H1 (cell line): ENCODE data around the gene CEP126. TPM values are rescaled to one million over a fixed set of nuclear protein-coding genes. Genes with fewer than 3 reads are reported as not detected.

Experiments used
- CTCF ChIA-PET: fragments of 300-600 bp; sonication (Branson Sonifier 250); formaldehyde crosslinking; loops from one replicate; lab custom pipeline; 2021; ENCODE audit not compliant: partially characterized antibody; lab: Charles Lee
- POLR2A ChIA-PET: fragments of 300-600 bp; sonication (Branson Sonifier 250); formaldehyde crosslinking; loops from one replicate; lab custom pipeline; 2021; ENCODE audit warnings: inconsistent platforms; ENCODE audit not compliant: partially characterized antibody; lab: Charles Lee
- DNase-seq, 2 experiments: peaks; one replicate each; pipeline versions ENCODE4 v3.0.0 to v3.0.0-alpha.2; 2010 to 2022; ENCODE audit warnings: low spot score in 2 of 2, low read depth in 1 of 2, mixed read lengths in 1 of 2
- FAIRE-seq: peaks from 2 replicates; lab custom pipeline; 2011; peaks lifted over from hg19 to GRCh38; lab: Jason Lieb, UNC
- H2AFZ ChIP-seq: 2 replicates; pipeline ENCODE4 v1.8.1; 2012; ENCODE audit warnings: low read length, inconsistent platforms
- H2AK5ac ChIP-seq: 2 replicates; pipeline ENCODE4 v1.6.1; 2013; ENCODE audit warnings: low read depth, low read length
- H2BK120ac ChIP-seq: replicated peaks from 2 replicates; pipeline ENCODE3; 2013; ENCODE audit warnings: low read depth, low read length, inconsistent platforms
- H2BK12ac ChIP-seq: 2 replicates; pipeline ENCODE4 v1.6.1; 2013; ENCODE audit warnings: low read depth, low read length
- H2BK15ac ChIP-seq: 2 replicates; pipeline ENCODE4 v1.6.1; 2013; ENCODE audit warnings: low read length
- H2BK20ac ChIP-seq: 2 replicates; pipeline ENCODE4 v1.6.1; 2013; ENCODE audit warnings: low read length
- H2BK5ac ChIP-seq: 2 replicates; pipeline ENCODE4 v1.6.1; 2013; ENCODE audit warnings: low read depth, low read length
- H3K14ac ChIP-seq: 2 replicates; pipeline ENCODE4 v1.6.1; 2013; ENCODE audit warnings: inconsistent platforms; ENCODE audit not compliant: insufficient read length
- H3K18ac ChIP-seq: 2 replicates; pipeline ENCODE4 v1.6.1; 2013; ENCODE audit warnings: low read length; ENCODE audit errors: extremely low read depth
- H3K23ac ChIP-seq: 2 replicates; pipeline ENCODE4 v1.6.1; 2013; ENCODE audit warnings: inconsistent platforms; ENCODE audit not compliant: insufficient read length
- H3K23me2 ChIP-seq: 2 replicates; pipeline ENCODE4 v1.6.1; 2013; ENCODE audit warnings: low read depth, low read length
- H3K27ac ChIP-seq: 2 replicates; pipeline ENCODE4 v1.6.1; 2011; ENCODE audit warnings: low read depth, low read length, inconsistent platforms
- H3K27me3 ChIP-seq, 4 experiments: replicated peaks in 1 of 4; 1 replicate in 1 of 4; 2 replicates in 3 of 4; pipeline versions ENCODE4 v1.6.1 to v1.8.1; 2011 to 2013; ENCODE audit warnings: low read length in 3 of 4, mild to moderate bottlenecking in 3 of 4, inconsistent platforms in 2 of 4, mixed read lengths in 2 of 4, moderate library complexity in 1 of 4; ENCODE audit not compliant: control insufficient read depth in 3 of 4, insufficient read depth in 3 of 4; ENCODE audit errors: extremely low read depth in 1 of 4
- H3K36me3 ChIP-seq, 4 experiments: 2 replicates each; pipeline versions ENCODE4 v1.6.1 to v1.8.1; 2011 to 2013; ENCODE audit warnings: mild to moderate bottlenecking in 4 of 4, low read length in 3 of 4, moderate library complexity in 2 of 4, control low read depth in 1 of 4, inconsistent platforms in 1 of 4; ENCODE audit not compliant: insufficient read depth in 4 of 4, control insufficient read depth in 2 of 4
- H3K4ac ChIP-seq: replicated peaks from 2 replicates; pipeline ENCODE3; 2013; ENCODE audit warnings: low read length, low read depth, mixed read lengths, inconsistent platforms; ENCODE audit not compliant: insufficient read length
- H3K4me1 ChIP-seq, 4 experiments: replicated peaks in 1 of 4; 1 replicate in 1 of 4; 2 replicates in 3 of 4; pipeline versions ENCODE4 v1.6.1 to v1.8.1; 2011 to 2013; ENCODE audit warnings: low read length in 3 of 4, inconsistent platforms in 2 of 4, mixed read lengths in 1 of 4; ENCODE audit not compliant: insufficient read depth in 4 of 4, control insufficient read depth in 3 of 4
- H3K4me2 ChIP-seq, 2 experiments: 2 replicates each; pipeline versions ENCODE4 v1.6.1 to v1.8.1; 2011 to 2013; ENCODE audit warnings: low read depth in 2 of 2, low read length in 2 of 2, control low read depth in 1 of 2, inconsistent platforms in 1 of 2, mild to moderate bottlenecking in 1 of 2; ENCODE audit not compliant: insufficient read depth in 1 of 2
- H3K4me3 ChIP-seq, 4 experiments: fragments of 200-600, 300-600 bp in 1 of 4; sonication (generic), shearing (Covaris generic), sonication (Bioruptor Twin) in 1 of 4; 2 replicates each; pipeline versions ENCODE4 v1.5.1 to v1.8.1; 2011 to 2016; ENCODE audit warnings: low read length in 4 of 4, low read depth in 3 of 4, control low read depth in 2 of 4, inconsistent platforms in 2 of 4, mild to moderate bottlenecking in 2 of 4, mixed read lengths in 1 of 4, moderate library complexity in 1 of 4; ENCODE audit not compliant: insufficient read depth in 2 of 4; ENCODE audit errors: extremely low read depth in 1 of 4
- H3K56ac ChIP-seq: replicated peaks from 2 replicates; pipeline ENCODE3; 2013; ENCODE audit warnings: low read depth, mild to moderate bottlenecking, mixed read lengths, low read length, inconsistent platforms; ENCODE audit not compliant: insufficient read length
- H3K79me1 ChIP-seq: 2 replicates; pipeline ENCODE4 v1.6.1; 2013; ENCODE audit warnings: low read depth, low read length, control low read depth
- H3K79me2 ChIP-seq, 2 experiments: 2 replicates each; pipeline versions ENCODE4 v1.6.1 to v1.8.1; 2012 to 2013; ENCODE audit warnings: low read length in 2 of 2, mild to moderate bottlenecking in 2 of 2, inconsistent platforms in 1 of 2; ENCODE audit not compliant: insufficient read depth in 2 of 2, control insufficient read depth in 1 of 2
- H3K9ac ChIP-seq, 4 experiments: replicated peaks in 1 of 4; 1 replicate in 1 of 4; 2 replicates in 3 of 4; pipeline versions ENCODE4 v1.6.1 to v1.8.1; 2011 to 2013; ENCODE audit warnings: low read depth in 3 of 4, low read length in 3 of 4, control low read depth in 2 of 4, mild to moderate bottlenecking in 2 of 4, moderate library complexity in 2 of 4, inconsistent platforms in 1 of 4; ENCODE audit errors: extremely low read depth in 1 of 4
- H3K9me3 ChIP-seq, 2 experiments: 2 replicates each; pipeline versions ENCODE4 v1.6.1 to v1.8.1; 2012 to 2013; ENCODE audit warnings: mild to moderate bottlenecking in 2 of 2, moderate library complexity in 2 of 2, control low read depth in 1 of 2, inconsistent platforms in 1 of 2, low read depth in 1 of 2, low read length in 1 of 2, mixed read lengths in 1 of 2; ENCODE audit not compliant: insufficient read depth in 2 of 2
- H4K20me1 ChIP-seq, 2 experiments: replicated peaks in 1 of 2; 2 replicates each; pipeline versions ENCODE3 to v1.8.1; 2011 to 2013; ENCODE audit warnings: inconsistent platforms in 2 of 2, low read length in 2 of 2, mild to moderate bottlenecking in 1 of 2; ENCODE audit not compliant: insufficient read depth in 2 of 2, control insufficient read depth in 1 of 2
- H4K5ac ChIP-seq: 2 replicates; pipeline ENCODE4 v1.6.1; 2013; ENCODE audit warnings: low read length, low read depth, mixed read lengths, inconsistent platforms; ENCODE audit not compliant: insufficient read length
- H4K8ac ChIP-seq: 2 replicates; pipeline ENCODE4 v1.8.0; 2013; ENCODE audit warnings: mild to moderate bottlenecking, moderate library complexity, low read length, inconsistent platforms; ENCODE audit not compliant: insufficient read depth; ENCODE audit errors: extremely low read depth
- H4K91ac ChIP-seq: replicated peaks from 2 replicates; pipeline ENCODE3; 2013; ENCODE audit warnings: low read length, mixed read lengths, inconsistent platforms; ENCODE audit not compliant: insufficient read length
- CBX8 ChIP-seq: fragments of 300-800, 300-1000 bp; sonication (generic); IDR thresholded peaks from 2 replicates; pipeline ENCODE4 v1.7.1; 2016; ENCODE audit warnings: low read depth, low read length, borderline replicate concordance
- FOSL1 ChIP-seq: IDR thresholded peaks from 2 replicates; pipeline ENCODE4 v1.6.1; 2011; ENCODE audit warnings: mild to moderate bottlenecking, low read depth, low read length, moderate library complexity; ENCODE audit not compliant: insufficient read depth
- PHF8 ChIP-seq: fragments of 200-600 bp; sonication (generic); conservative IDR thresholded peaks from 2 replicates; pipeline ENCODE4 v1.7.1; 2012; ENCODE audit warnings: low read depth, mild to moderate bottlenecking, inconsistent platforms, low read length, moderate library complexity
- RNF2 ChIP-seq: fragments of 200-900, 300-1000 bp; sonication (generic); IDR thresholded peaks from 2 replicates; pipeline ENCODE4 v1.7.1; 2016; ENCODE audit warnings: borderline replicate concordance, low read depth, mild to moderate bottlenecking, antibody characterized with exemption, low read length; ENCODE audit not compliant: poor library complexity, severe bottlenecking; ENCODE audit errors: missing control alignments
- SAP30 ChIP-seq: fragments of 300-600 bp; sonication (generic); IDR thresholded peaks from 2 replicates; pipeline ENCODE4 v1.7.1; 2012; ENCODE audit warnings: low read length, moderate library complexity, mild to moderate bottlenecking, inconsistent platforms; ENCODE audit not compliant: insufficient read depth, insufficient replicate concordance
- TCF12 ChIP-seq: IDR thresholded peaks from 2 replicates; pipeline ENCODE4 v1.6.1; 2011; ENCODE audit warnings: low read depth, mild to moderate bottlenecking, low read length
- WGBS, 2 experiments: shearing (Covaris generic) in 1 of 2; methylation state at CpG; one replicate each; pipeline versions ENCODE4 v1.1.6 to v1.1.7; 2013 to 2015; ENCODE audit warnings: low lambda C conversion rate in 2 of 2, mixed read lengths in 2 of 2, inconsistent platforms in 1 of 2, low coverage in 1 of 2, missing lambda C conversion rate in 1 of 2; ENCODE audit not compliant: insufficient replicate concordance in 2 of 2, insufficient coverage in 1 of 2, insufficient read length in 1 of 2; ENCODE audit errors: extremely low coverage in 1 of 2, missing lambda C conversion rate in 1 of 2; 5-methylcytosine and 5-hydroxymethylcytosine counted together
- polyA plus RNA-seq, 7 experiments: library from polyadenylated mRNA; depleted of rRNA in 3 of 7; stranded (reverse) in 5 of 7; unstranded in 2 of 7; fragments of >200 nt in 5 of 7; fragments of 200-250 nt in 2 of 7; gene quantifications; 1 replicate in 5 of 7; 2 replicates in 1 of 7; 4 replicates in 1 of 7; pipeline versions ENCODE4 v1.2.1 to v1.2.3, GENCODE V29; 2011 to 2013; ENCODE audit warnings: missing spikeins in 2 of 7, mixed read lengths in 2 of 7
- total RNA-seq: library from RNA; stranded (reverse); fragmentation: NEBNext Ultra II Directional; extraction: Animal tissue kit (Norgen Biotek cat#: 25700); gene quantifications from 2 replicates; pipeline ENCODE4 v1.2.1, GENCODE V29; 2021

CEP126 gene
- total and polyA plus RNA-seq, 2 of the 8 experiments (the other 6 are each of a cell fraction or from before 2014, with no cell fraction given) = 0.76 to 1.9 TPM

GRCh38 chr11:102005306-102005705 is 90.5 kb downstream of the CEP126 start:
- Histone ChIP-seq H3K4me1 (peaks cover 0 to 3% (median 0%) of the 10 kb centered on the region in 4 experiments; a peak in 1 of 7 replicates), H3K4me3 (no peak overlapping the region), H2AFZ (peak overlapping the region; percentile 99), H3K14ac (no peak overlapping the region), H2BK20ac (no peak overlapping the region), H2BK12ac (no peak overlapping the region), H2AK5ac (no peak overlapping the region), H3K79me2 (no peaks in the 10 kb centered on the region), H3K23ac (no peak overlapping the region), H4K5ac (no peak overlapping the region), H3K4me2 (no peak overlapping the region), H3K23me2 (no peaks in the 10 kb centered on the region), H3K27me3 (no peaks in the 10 kb centered on the region), H3K36me3 (no peaks in the 10 kb centered on the region), H2BK15ac (no peak overlapping the region), H4K8ac (no peak overlapping the region), H3K27ac (no peak overlapping the region), H4K91ac (no peak overlapping the region), H3K56ac (no peak overlapping the region), H3K18ac (0 out of 2 replicates have a peak overlapping the region, but pooled peaks have one; percentile 39), H2BK120ac (no peak overlapping the region), H4K20me1 (no peaks in the 10 kb centered on the region), H3K9ac (no peak overlapping the region), H3K4ac (no peak overlapping the region), H2BK5ac (no peak overlapping the region), H3K79me1 (no peaks in the 10 kb centered on the region), H3K9me3 (no peaks in the 10 kb centered on the region)
- no peak for DNase-seq
- no peak for FAIRE-seq
- WGBS, 2 experiments = 71% methylated on average over 4 of the region's 4 CpGs; no CpG with 5 or more reads in 1 of the 2 experiments
- ChIA-PET POLR2A (no interaction called here), CTCF (interaction anchor here (0.6 to 4.6 kb wide), 15 partner anchors 9 to 609 kb away, joined by 3 to 134 read pairs (median 4); no protein-coding TSS in a partner anchor)
- TF ChIP-seq RNF2 (no peak), SAP30 (no peak), FOSL1 (no peak), PHF8 (no peak), CBX8 (no peak), TCF12 (no peak)
